Right cardiac atrium (tissue), 5 donors: ENCODE data around the gene GHRHR. TPM values are rescaled to one million over a fixed set of nuclear protein-coding genes. Genes with fewer than 3 reads are reported as not detected.

Experiments
- ATAC-seq, 2 donors: fragments of 200-7000 bp; cut with Tn5 transposase; one replicate each; pipeline versions ENCODE4 v1.8.0 to v1.9.1; 2020; ENCODE audit warnings: moderate library complexity in 2 of 2, mild to moderate bottlenecking in 1 of 2
- DNase-seq, 3 donors: peaks; one replicate each; pipeline ENCODE4 v3.0.0-alpha.2; 2020
- H3K27ac ChIP-seq: one replicate; pipeline ENCODE4 v1.5.1; 2013; ENCODE audit warnings: mild to moderate bottlenecking, low read length, control low read depth, moderate library complexity
- H3K27me3 ChIP-seq: one replicate; pipeline ENCODE4 v1.6.1; 2013; ENCODE audit not compliant: control insufficient read depth, insufficient read depth
- H3K4me1 ChIP-seq: one replicate; pipeline ENCODE4 v1.6.1; 2013; ENCODE audit warnings: low read length; ENCODE audit not compliant: control insufficient read depth, insufficient read depth
- H3K4me3 ChIP-seq: one replicate; pipeline ENCODE4 v1.5.1; 2013; ENCODE audit warnings: low read length, control low read depth
- H3K9me3 ChIP-seq: one replicate; pipeline ENCODE4 v1.6.1; 2013; ENCODE audit warnings: low read length; ENCODE audit not compliant: control insufficient read depth
- WGBS: extraction: QIAGEN DNeasy Blood & Tissue Kit; methylation state at CpG from one replicate; pipeline ENCODE4 v1.1.7; 2013; 5-methylcytosine and 5-hydroxymethylcytosine counted together
- intact Hi-C, 4 donors: fragments of 100-400 bp; cut with DNase I; formaldehyde crosslinking; loops; one replicate each; pipeline versions ENCODE4 v1.11.0 to v1.14.0; 2022 to 2023
- polyA plus RNA-seq: library from polyadenylated mRNA; stranded (reverse); fragments of 200-250 nt; gene quantifications from one replicate; pipeline ENCODE4 v1.2.3, GENCODE V29; 2013
- total RNA-seq, 4 donors: library from RNA; stranded (reverse); fragmentation: NEBNext Ultra II Directional; extraction: Animal tissue kit (Norgen Biotek cat#: 25700); gene quantifications; one replicate each; pipeline ENCODE4 v1.2.1, GENCODE V29; 2021
- donor health status: healthy with polysubstance abuse.
- donor health status: DM: no; HTN: yes; CAD: no.
- donor health status: DM: no; HTN: no; CAD: no.
- donor health status: DM: no; HTN: yes; CAD: no; lungs with severe emphysema.
- donor health status: DM: yes; HTN: yes; CAD: no.

GHRHR gene
- total and polyA plus RNA-seq, 5 donors = not detected

DNA sequence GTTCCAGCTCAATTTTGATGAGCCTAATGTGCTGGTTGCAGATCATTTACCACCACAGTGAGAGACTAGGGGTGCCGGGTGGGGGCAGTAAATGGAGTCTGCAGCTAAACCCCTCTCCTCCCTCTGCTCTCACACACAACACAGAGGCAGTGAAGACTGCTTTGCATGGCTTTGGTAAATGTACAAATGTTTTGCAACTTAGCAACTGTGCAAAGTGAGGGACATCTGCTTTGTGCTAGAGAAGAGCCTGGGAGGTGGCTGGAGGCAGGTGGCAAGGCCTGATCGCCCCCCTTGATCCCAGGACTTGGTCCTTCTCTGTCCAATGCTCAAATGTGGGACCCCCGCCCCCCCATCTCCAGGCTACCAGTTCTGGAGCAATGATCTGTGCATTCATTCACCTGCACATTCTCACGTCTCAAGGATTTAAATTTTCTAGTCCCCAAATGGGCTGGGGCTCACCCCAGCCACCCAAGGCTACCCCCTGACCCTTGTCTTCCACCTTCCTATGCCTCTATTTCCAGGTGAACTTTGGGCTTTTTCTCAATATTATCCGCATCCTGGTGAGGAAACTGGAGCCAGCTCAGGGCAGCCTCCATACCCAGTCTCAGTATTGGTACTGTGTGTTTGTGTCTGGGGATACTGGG lies 11.6 kb downstream of the GHRHR start:
- Histone ChIP-seq H3K27me3 (no peaks in the 10 kb centered on the region), H3K4me1 (peaks cover 2% of the 10 kb centered on the region), H3K4me3 (no peak overlapping the region), H3K9me3 (no peaks in the 10 kb centered on the region), H3K27ac (no peak overlapping the region)
- intact Hi-C loops = loop anchor here in 3 of 4 donors (2.0 to 10.0 kb wide), 3 partner anchors 171 to 178 kb away; no protein-coding TSS in a partner anchor
- ATAC-seq (no peak), DNase-seq (no peak)
- 93% methylated on average over 5 of the region's 5 CpGs for whole genome bisulfite sequencing

- DNase-seq (no peak), ATAC-seq (no peak)
- no peak overlapping the region for H3K4me3 ChIP-seq
- no peak overlapping the region for H3K27ac ChIP-seq
- H3K4me1 ChIP-seq = peaks cover 2% of the 10 kb centered on the region
- no peaks in the 10 kb centered on the region for H3K27me3 ChIP-seq
- intact Hi-C loops = loop anchor here in 2 of 4 donors (5.0 to 10.0 kb wide), 2 partner anchors 172 to 179 kb away; no protein-coding TSS in a partner anchor
- 74% methylated on average over 5 of the region's 5 CpGs for WGBS
- no peaks in the 10 kb centered on the region for H3K9me3 ChIP-seq
Observed at GRCh38 chr7:30976381-30976780, 12.6 kb downstream of the GHRHR start.

GRCh38 chr7:30977222-30977621 lies 13.5 kb downstream of the GHRHR start:
- H3K4me1 ChIP-seq = no peaks in the 10 kb centered on the region
- no peaks in the 10 kb centered on the region for H3K27me3 ChIP-seq
- DNase-seq (no peak), ATAC-seq (no peak)
- 40% methylated on average over 1 of the region's 1 CpG for WGBS
- H3K4me3 ChIP-seq = no peak overlapping the region
- no peak overlapping the region for H3K27ac ChIP-seq
- intact Hi-C loops = loop anchor here in 2 of 4 donors (5.0 to 10.0 kb wide), 2 partner anchors 172 to 180 kb away; no protein-coding TSS in a partner anchor
- no peaks in the 10 kb centered on the region for H3K9me3 ChIP-seq

DNA sequence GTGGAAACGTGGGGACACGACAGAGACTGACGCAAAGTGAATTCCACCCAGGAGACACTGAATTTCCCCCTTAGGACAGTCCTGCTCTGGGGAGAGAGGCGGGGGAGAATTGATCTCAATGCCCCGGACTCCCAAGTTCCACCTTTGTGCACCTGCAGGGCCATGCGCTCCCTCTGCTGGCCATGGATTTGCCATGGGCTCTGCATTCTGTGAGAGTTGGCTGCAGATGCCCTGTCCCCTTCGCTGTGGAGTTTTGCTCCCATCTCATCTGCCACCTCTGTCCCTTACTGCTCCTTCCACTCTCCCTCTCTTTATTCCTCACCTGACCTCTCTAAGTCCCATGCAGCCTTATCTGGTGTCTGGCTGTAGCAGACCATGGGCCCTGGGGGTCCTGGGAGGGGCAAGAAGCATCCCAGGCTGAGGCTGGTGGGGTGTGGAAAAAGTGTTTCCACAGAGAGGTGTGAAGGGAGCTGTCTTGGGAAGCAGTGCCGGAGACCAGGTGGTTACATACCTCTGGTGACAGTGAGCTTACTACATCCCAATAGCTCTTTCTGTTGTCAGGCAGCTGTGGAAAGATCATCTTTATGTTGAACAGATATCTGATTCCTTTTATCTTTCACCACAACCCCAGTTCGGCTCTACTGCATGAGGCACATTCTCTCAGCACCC lies 14.3 kb downstream of the GHRHR start:
- Histone ChIP-seq H3K27me3 (no peaks in the 10 kb centered on the region), H3K4me1 (no peaks in the 10 kb centered on the region), H3K4me3 (no peak overlapping the region), H3K27ac (no peak overlapping the region), H3K9me3 (no peaks in the 10 kb centered on the region)
- DNase-seq (peak in 1 of 3 donors; percentile 73), ATAC-seq (no peak)
- intact Hi-C loops = loop anchor here in 3 of 4 donors (2.0 to 10.0 kb wide), 3 partner anchors 173 to 181 kb away; no protein-coding TSS in a partner anchor
- 46% methylated on average over 9 of the region's 9 CpGs for WGBS

- WGBS = 68% methylated on average over 11 of the region's 11 CpGs
- Histone ChIP-seq H3K4me3 (no peak overlapping the region), H3K27me3 (no peaks in the 10 kb centered on the region), H3K4me1 (no peaks in the 10 kb centered on the region), H3K27ac (no peak overlapping the region), H3K9me3 (no peaks in the 10 kb centered on the region)
- no peak for DNase-seq
- ATAC-seq = no peak
- intact Hi-C loops = loop anchor here in 3 of 4 donors (2.0 to 10.0 kb wide), 3 partner anchors 174 to 182 kb away; no protein-coding TSS in a partner anchor
Observed at GRCh38 chr7:30979027-30979426, 15.3 kb downstream of the GHRHR start.

- Histone ChIP-seq H3K9me3 (no peaks in the 10 kb centered on the region), H3K27ac (no peak overlapping the region), H3K4me3 (no peak overlapping the region), H3K4me1 (no peaks in the 10 kb centered on the region), H3K27me3 (no peaks in the 10 kb centered on the region)
- no peak for DNase-seq
- 66% methylated on average over 7 of the region's 7 CpGs for WGBS
- intact Hi-C loops = no loop called here
- ATAC-seq = no peak
Observed at GRCh38 chr7:30980194-30980593, 16.4 kb downstream of the GHRHR start.

GRCh38 chr7:30980751-30981150 lies 17.0 kb downstream of the GHRHR start:
- no peaks in the 10 kb centered on the region for H3K27me3 ChIP-seq
- H3K4me3 ChIP-seq = no peak overlapping the region
- DNase-seq (no peak), ATAC-seq (no peak)
- H3K27ac ChIP-seq = no peak overlapping the region
- H3K4me1 ChIP-seq = no peaks in the 10 kb centered on the region
- intact Hi-C loops = no loop called here
- no peaks in the 10 kb centered on the region for H3K9me3 ChIP-seq
- 83% methylated on average over 5 of the region's 5 CpGs for WGBS

- H3K27me3 ChIP-seq = no peaks in the 10 kb centered on the region
- intact Hi-C loops = loop anchor here (1.0 to 2.0 kb wide), 3 partner anchors 139 to 142 kb away; no protein-coding TSS in a partner anchor
- no peak overlapping the region for H3K27ac ChIP-seq
- H3K4me1 ChIP-seq = no peaks in the 10 kb centered on the region
- peak; percentile 77 to 91 for ATAC-seq
- no peaks in the 10 kb centered on the region for H3K9me3 ChIP-seq
- H3K4me3 ChIP-seq = no peak overlapping the region
- WGBS = 8% methylated on average over 15 of the region's 15 CpGs
- peak; percentile 84 to 95 (median 92) for DNase-seq
Observed at GRCh38 chr7:30983042-30983913, 19.5 kb downstream of the GHRHR start.

GRCh38 chr7:30983914-30984247 lies 20.1 kb downstream of the GHRHR start:
- 32% methylated on average over 12 of the region's 12 CpGs for WGBS
- no peaks in the 10 kb centered on the region for H3K9me3 ChIP-seq
- intact Hi-C loops = loop anchor here (1.0 to 2.0 kb wide), 3 partner anchors 138 to 141 kb away; no protein-coding TSS in a partner anchor

DNA sequence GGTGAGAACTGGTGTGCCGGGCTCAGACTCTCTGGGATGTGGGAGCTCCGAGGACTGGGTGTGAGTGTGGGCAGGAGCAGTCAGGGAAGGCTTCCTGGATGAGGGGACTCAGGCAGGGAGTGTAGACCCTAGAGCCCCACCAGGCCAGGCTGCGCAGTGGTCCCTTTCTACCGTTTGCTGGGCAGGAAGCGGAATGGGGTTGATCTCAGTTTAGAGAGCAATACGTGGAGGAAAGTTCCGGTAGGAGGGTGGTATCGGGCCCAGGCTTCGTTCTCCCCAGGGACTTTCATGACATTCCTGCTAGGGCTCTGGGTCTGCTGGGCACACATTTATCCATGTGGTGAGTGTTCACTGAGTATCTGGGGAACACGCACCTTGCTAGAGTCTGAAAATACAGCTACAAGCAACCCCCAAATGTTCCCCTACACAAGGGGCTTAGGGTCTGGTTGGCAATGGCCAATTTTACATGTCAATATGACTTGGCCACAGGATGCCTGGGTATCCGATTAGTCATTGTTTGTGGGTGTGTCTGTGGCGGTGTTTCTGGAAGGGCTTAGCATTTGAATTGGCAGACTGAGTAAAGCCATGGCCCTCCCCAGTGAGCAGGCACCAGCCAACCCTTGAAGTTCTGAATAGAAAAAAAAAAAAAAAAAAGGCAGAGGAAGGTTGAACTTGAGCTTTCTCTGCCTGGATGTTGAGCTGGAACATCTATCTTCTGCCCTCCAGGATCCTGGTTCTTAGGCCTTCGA lies 20.8 kb downstream of the GHRHR start:
- WGBS = 70% methylated on average over 13 of the region's 13 CpGs
- peak in 2 of 3 donors; percentile 50 to 53 for DNase-seq
- intact Hi-C loops = no loop called here
- no peaks in the 10 kb centered on the region for H3K4me1 ChIP-seq
- H3K27me3 ChIP-seq = no peaks in the 10 kb centered on the region
- peak; percentile 59 to 60 for ATAC-seq
- no peaks in the 10 kb centered on the region for H3K9me3 ChIP-seq
- H3K27ac ChIP-seq = no peak overlapping the region
- no peak overlapping the region for H3K4me3 ChIP-seq

More at GRCh38 chr7:30983914-30984247, 20.1 kb downstream of the GHRHR start:
- DNase-seq (no peak), ATAC-seq (no peak)
- H3K27ac ChIP-seq = no peak overlapping the region
- no peaks in the 10 kb centered on the region for H3K4me1 ChIP-seq
- H3K27me3 ChIP-seq = no peaks in the 10 kb centered on the region
- no peak overlapping the region for H3K4me3 ChIP-seq
